ENCODE results near the gene CPA5. TPM values are rescaled to one million over a fixed set of nuclear protein-coding genes. Genes with fewer than 3 reads are reported as not detected.
A peak's percentile ranks its signal among the peaks of the same experiment; 100 is the strongest.

CPA5 gene
- polyA plus RNA-seq, 1 of the 3 experiments (the other 2 are of a cell fraction), result 1.3 TPM

GRCh38 chr7:130401101-130401500 is 56.5 kb downstream of the CPA5 start:
- Histone ChIP-seq H3K4me3 (ENCODE audit: low read depth in 2 of 2, low read length in 1 of 2) (no peak overlapping the region), H3K4me2 (no peak overlapping the region), H3K4me1 (ENCODE audit: control insufficient read depth in 1 of 2, insufficient read depth in 2 of 2, low read depth in 1 of 2, low read length in 1 of 2) (peaks cover 0 to 25% of the 10 kb centered on the region in 2 experiments; a peak in 2 of 4 replicates), H4K20me1 (ENCODE audit: insufficient read depth) (no peaks in the 10 kb centered on the region), H2AFZ (ENCODE audit: low read depth) (no peak overlapping the region), H3K9me2 (no peaks in the 10 kb centered on the region), H3K9ac (no peak overlapping the region), H3K9me3 (no peaks in the 10 kb centered on the region), H3K36me3 (replicated peaks in 1 of 2; ENCODE audit: control insufficient read depth in 1 of 2, insufficient read depth in 2 of 2, low read length in 1 of 2) (peaks cover 12 to 26% of the 10 kb centered on the region in 2 experiments), H3K27ac (ENCODE audit: low read depth in 2 of 2, low read length in 1 of 2) (peak overlapping the region in 1 of 2 experiments; percentile 70; a peak in 1 of 4 replicates), H3F3A (replicated peaks; ENCODE audit: insufficient read depth) (no peaks in the 10 kb centered on the region), H3K79me2 (ENCODE audit: insufficient read depth) (no peaks in the 10 kb centered on the region), H3K27me3 (ENCODE audit: insufficient read depth) (no peaks in the 10 kb centered on the region)
- 93% methylated on average over 1 of the region's 1 CpG for WGBS (ENCODE audit: low lambda C conversion rate)
- TF ChIP-seq JUND (IDR thresholded peaks at IDR 0.05), result no peak
- TF ChIP-seq TCF12 (IDR thresholded peaks at IDR 0.05), result no peak
- TF ChIP-seq EZH2phosphoT487 (IDR thresholded peaks at IDR 0.05; ENCODE audit: borderline replicate concordance, low read depth), result no peak
- no peak for TF ChIP-seq ELF1 (IDR thresholded peaks at IDR 0.05)
- no peak for DNase-seq
- CTCF ChIA-PET, result no interaction called here
- POLR2A ChIA-PET, result no interaction called here

- H3K9me2 ChIP-seq, result no peaks in the 10 kb centered on the region
- no peak overlapping the region for H3K4me2 ChIP-seq
- H3K4me3 ChIP-seq (ENCODE audit: low read depth in 2 of 2, low read length in 1 of 2), result no peak overlapping the region
- no peak overlapping the region for H3K9ac ChIP-seq
- no peak overlapping the region for H3K27ac ChIP-seq (ENCODE audit: low read depth in 2 of 2, low read length in 1 of 2)
- no peaks in the 10 kb centered on the region for H3K27me3 ChIP-seq (ENCODE audit: insufficient read depth)
- H3K36me3 ChIP-seq (replicated peaks in 1 of 2; ENCODE audit: control insufficient read depth in 1 of 2, insufficient read depth in 2 of 2, low read length in 1 of 2), result peaks cover 13 to 26% of the 10 kb centered on the region in 2 experiments
- H3K9me3 ChIP-seq, result no peaks in the 10 kb centered on the region
- WGBS (ENCODE audit: low lambda C conversion rate), result 99% methylated on average over 3 of the region's 3 CpGs
- TF ChIP-seq MEF2A (IDR thresholded peaks at IDR 0.05; ENCODE audit: borderline replicate concordance, low read depth), result no peak
- no peak for TF ChIP-seq RAD21 (IDR thresholded peaks at IDR 0.05; ENCODE audit: low read length)
- TF ChIP-seq TCF12 (IDR thresholded peaks at IDR 0.05), result no peak
- TF ChIP-seq EZH2phosphoT487 (IDR thresholded peaks at IDR 0.05; ENCODE audit: borderline replicate concordance, low read depth), result no peak
- no peaks in the 10 kb centered on the region for H3K79me2 ChIP-seq (ENCODE audit: insufficient read depth)
- DNase-seq, result no peak
- H3F3A ChIP-seq (replicated peaks; ENCODE audit: insufficient read depth), result no peaks in the 10 kb centered on the region
- peaks cover 0 to 23% of the 10 kb centered on the region in 2 experiments; a peak in 2 of 4 replicates for H3K4me1 ChIP-seq (ENCODE audit: control insufficient read depth in 1 of 2, insufficient read depth in 2 of 2, low read depth in 1 of 2, low read length in 1 of 2)
- POLR2A ChIA-PET, result no interaction called here
- H4K20me1 ChIP-seq (ENCODE audit: insufficient read depth), result no peaks in the 10 kb centered on the region
- no peak overlapping the region for H2AFZ ChIP-seq (ENCODE audit: low read depth)
- CTCF ChIA-PET, result interaction anchor here (1.1 kb wide), 1 partner anchor 9 kb away, joined by 3 read pairs; no protein-coding TSS in a partner anchor
Measured at GRCh38 chr7:130401578-130401977, 57.0 kb downstream of the CPA5 start.

- no peak for DNase-seq
- Histone ChIP-seq H3F3A (replicated peaks; ENCODE audit: insufficient read depth) (no peaks in the 10 kb centered on the region), H3K9me3 (no peaks in the 10 kb centered on the region), H3K9ac (no peak overlapping the region), H3K36me3 (replicated peaks in 1 of 2; ENCODE audit: control insufficient read depth in 1 of 2, insufficient read depth in 2 of 2, low read length in 1 of 2) (peaks cover 8 to 21% of the 10 kb centered on the region in 2 experiments), H3K27me3 (ENCODE audit: insufficient read depth) (no peaks in the 10 kb centered on the region), H2AFZ (ENCODE audit: low read depth) (no peak overlapping the region), H3K4me3 (ENCODE audit: low read depth in 2 of 2, low read length in 1 of 2) (no peak overlapping the region), H3K9me2 (no peaks in the 10 kb centered on the region), H3K79me2 (ENCODE audit: insufficient read depth) (no peaks in the 10 kb centered on the region), H3K27ac (ENCODE audit: low read depth in 2 of 2, low read length in 1 of 2) (no peak overlapping the region), H3K4me1 (ENCODE audit: control insufficient read depth in 1 of 2, insufficient read depth in 2 of 2, low read depth in 1 of 2, low read length in 1 of 2) (peaks cover 8 to 29% of the 10 kb centered on the region in 2 experiments; a peak in 3 of 4 replicates), H3K4me2 (no peak overlapping the region), H4K20me1 (ENCODE audit: insufficient read depth) (no peaks in the 10 kb centered on the region)
- WGBS (ENCODE audit: low lambda C conversion rate), result 84% methylated on average over 2 of the region's 2 CpGs
- ChIA-PET POLR2A (no interaction called here), CTCF (no interaction called here)
- TF ChIP-seq CTCF (IDR thresholded peaks at IDR 0.05) (no peak), MEF2A (IDR thresholded peaks at IDR 0.05; ENCODE audit: borderline replicate concordance, low read depth) (no peak), MAX (IDR thresholded peaks at IDR 0.05; ENCODE audit: low read depth) (no peak), ZBTB33 (IDR thresholded peaks at IDR 0.05; ENCODE audit: borderline replicate concordance, low read depth) (no peak), TCF12 (IDR thresholded peaks at IDR 0.05) (no peak), NRF1 (IDR thresholded peaks at IDR 0.05; ENCODE audit: low read depth, low read length) (no peak), EP300 (IDR thresholded peaks at IDR 0.05; ENCODE audit: borderline replicate concordance in 1 of 2, low read depth in 1 of 2, low read length in 1 of 2) (no peak), USF2 (IDR thresholded peaks at IDR 0.05; ENCODE audit: borderline replicate concordance, low read depth, low read length) (no peak), EZH2phosphoT487 (IDR thresholded peaks at IDR 0.05; ENCODE audit: borderline replicate concordance, low read depth) (no peak), PBX3 (IDR thresholded peaks at IDR 0.05) (no peak), GABPA (IDR thresholded peaks at IDR 0.05; ENCODE audit: low read depth) (no peak), RAD21 (IDR thresholded peaks at IDR 0.05; ENCODE audit: low read length) (no peak), NFIC (IDR thresholded peaks at IDR 0.05; ENCODE audit: borderline replicate concordance) (no peak), MXI1 (IDR thresholded peaks at IDR 0.05; ENCODE audit: low read depth, low read length) (no peak), JUND (IDR thresholded peaks at IDR 0.05) (no peak)
Measured at GRCh38 chr7:130405003-130405402, 60.4 kb downstream of the CPA5 start.

Measured in SK-N-SH (cell line).